ENCODE results near the gene KCNJ14. TPM values are rescaled to one million over a fixed set of nuclear protein-coding genes. Genes with fewer than 3 reads are reported as not detected.

KCNJ14 gene
- total and polyA plus RNA-seq, 2 experiments from 2014 or later: 0.48 to 0.97 TPM

GRCh38 chr19:48506138-48506733 is 50.9 kb downstream of the KCNJ14 start:
- peaks cover 4% of the 10 kb centered on the region for H3K27me3 ChIP-seq (replicated peaks; ENCODE audit: insufficient read depth)
- H3K9ac ChIP-seq: no peak overlapping the region
- no peak overlapping the region for H3K4me2 ChIP-seq (ENCODE audit: unreplicated experiment)
- no peaks in the 10 kb centered on the region for H3K9me3 ChIP-seq (ENCODE audit: low read depth)
- H3K79me2 ChIP-seq (ENCODE audit: insufficient read depth): no peaks in the 10 kb centered on the region
- H2AFZ ChIP-seq: no peak overlapping the region
- no peak for TF ChIP-seq EZH2 (IDR thresholded peaks at IDR 0.05; ENCODE audit: insufficient read depth, poor library complexity, severe bottlenecking)
- in situ Hi-C loops (cut with MboI): loop anchor here (5.0 kb wide), 1 partner anchor 76 kb away; no protein-coding TSS in a partner anchor
- no peaks in the 10 kb centered on the region for H3F3A ChIP-seq (ENCODE audit: insufficient read depth)
- peak; percentile 74 for DNase-seq
- H3K4me3 ChIP-seq: no peak overlapping the region
- H3K9me2 ChIP-seq (ENCODE audit: insufficient read depth): no peaks in the 10 kb centered on the region
- H4K20me1 ChIP-seq (ENCODE audit: insufficient read depth): no peaks in the 10 kb centered on the region
- 0 out of 2 replicates have a peak, but pooled peaks cover 3% of the 10 kb centered on the region for H3K4me1 ChIP-seq (ENCODE audit: insufficient read depth)
- H3K36me3 ChIP-seq (ENCODE audit: low read depth): no peaks in the 10 kb centered on the region
- H3K27ac ChIP-seq: no peak overlapping the region
- WGBS, 2 experiments (ENCODE audit: low coverage in 1 of 2, low lambda C conversion rate in 2 of 2, missing lambda C conversion rate in 2 of 2): 89 to 90% methylated on average over 5 of the region's 5 CpGs

- Histone ChIP-seq H3K9me3 (ENCODE audit: low read depth) (no peaks in the 10 kb centered on the region), H3K4me1 (ENCODE audit: insufficient read depth) (0 out of 2 replicates have a peak, but pooled peaks cover 3% of the 10 kb centered on the region), H3K36me3 (ENCODE audit: low read depth) (no peaks in the 10 kb centered on the region), H4K20me1 (ENCODE audit: insufficient read depth) (no peaks in the 10 kb centered on the region), H3K9ac (no peak overlapping the region), H2AFZ (no peak overlapping the region), H3K4me2 (ENCODE audit: unreplicated experiment) (no peak overlapping the region), H3K79me2 (ENCODE audit: insufficient read depth) (no peaks in the 10 kb centered on the region), H3F3A (ENCODE audit: insufficient read depth) (no peaks in the 10 kb centered on the region), H3K4me3 (no peak overlapping the region), H3K27me3 (replicated peaks; ENCODE audit: insufficient read depth) (peaks cover 9% of the 10 kb centered on the region; the same call in 1 of the 2 replicates), H3K27ac (no peak overlapping the region), H3K9me2 (ENCODE audit: insufficient read depth) (no peaks in the 10 kb centered on the region)
- TF ChIP-seq EZH2phosphoT487 (IDR thresholded peaks at IDR 0.05; ENCODE audit: insufficient read depth, low read depth) (no peak), EZH2 (IDR thresholded peaks at IDR 0.05; ENCODE audit: insufficient read depth, poor library complexity, severe bottlenecking) (no peak)
- no peak for DNase-seq
- WGBS, 2 experiments (ENCODE audit: low coverage in 1 of 2, low lambda C conversion rate in 2 of 2, missing lambda C conversion rate in 2 of 2): 78 to 81% methylated on average over 7 of the region's 7 CpGs
- in situ Hi-C loops (cut with MboI): loop anchor here (5.0 kb wide), 1 partner anchor 74 kb away; no protein-coding TSS in a partner anchor
These were observed 52.6 kb downstream of the KCNJ14 start for GRCh38 chr19:48507911-48508439.

GRCh38 chr19:48508729-48509411 is 53.5 kb downstream of the KCNJ14 start:
- Histone ChIP-seq H4K20me1 (ENCODE audit: insufficient read depth) (no peaks in the 10 kb centered on the region), H3K4me3 (no peak overlapping the region), H3K4me2 (ENCODE audit: unreplicated experiment) (no peak overlapping the region), H3K9me2 (ENCODE audit: insufficient read depth) (no peaks in the 10 kb centered on the region), H3K4me1 (ENCODE audit: insufficient read depth) (0 out of 2 replicates have a peak, but pooled peaks cover 3% of the 10 kb centered on the region), H3K9ac (no peak overlapping the region), H3F3A (ENCODE audit: insufficient read depth) (no peaks in the 10 kb centered on the region), H3K36me3 (ENCODE audit: low read depth) (no peaks in the 10 kb centered on the region), H3K9me3 (ENCODE audit: low read depth) (no peaks in the 10 kb centered on the region), H2AFZ (no peak overlapping the region), H3K27ac (no peak overlapping the region), H3K27me3 (replicated peaks; ENCODE audit: insufficient read depth) (peaks cover 12% of the 10 kb centered on the region; the same call in 1 of the 2 replicates), H3K79me2 (ENCODE audit: insufficient read depth) (no peaks in the 10 kb centered on the region)
- DNase-seq: no peak
- no peak for TF ChIP-seq EZH2 (IDR thresholded peaks at IDR 0.05; ENCODE audit: insufficient read depth, poor library complexity, severe bottlenecking)
- in situ Hi-C loops (cut with MboI): loop anchor here (5.0 kb wide), 1 partner anchor 73 kb away; no protein-coding TSS in a partner anchor
- WGBS, 2 experiments (ENCODE audit: low coverage in 1 of 2, low lambda C conversion rate in 2 of 2, missing lambda C conversion rate in 2 of 2): 80 to 86% methylated on average over 18 to 32 of the region's 32 CpGs

- 0 out of 2 replicates have a peak, but pooled peaks cover 3% of the 10 kb centered on the region for H3K4me1 ChIP-seq (ENCODE audit: insufficient read depth)
- H4K20me1 ChIP-seq (ENCODE audit: insufficient read depth): no peaks in the 10 kb centered on the region
- no peak overlapping the region for H3K4me3 ChIP-seq
- 82 to 83% methylated on average over 12 of the region's 12 CpGs for WGBS, 2 experiments (ENCODE audit: low coverage in 1 of 2, low lambda C conversion rate in 2 of 2, missing lambda C conversion rate in 2 of 2)
- no peak for DNase-seq
- H3K36me3 ChIP-seq (ENCODE audit: low read depth): no peaks in the 10 kb centered on the region
- H3K27ac ChIP-seq: no peak overlapping the region
- H3K4me2 ChIP-seq (ENCODE audit: unreplicated experiment): no peak overlapping the region
- H2AFZ ChIP-seq: no peak overlapping the region
- H3K79me2 ChIP-seq (ENCODE audit: insufficient read depth): no peaks in the 10 kb centered on the region
- no peaks in the 10 kb centered on the region for H3K9me3 ChIP-seq (ENCODE audit: low read depth)
- in situ Hi-C loops (cut with MboI): loop anchor here (5.0 kb wide), 1 partner anchor 73 kb away; no protein-coding TSS in a partner anchor
- H3K27me3 ChIP-seq (replicated peaks; ENCODE audit: insufficient read depth): peaks cover 12% of the 10 kb centered on the region; the same call in 1 of the 2 replicates
- no peak for TF ChIP-seq EZH2 (IDR thresholded peaks at IDR 0.05; ENCODE audit: insufficient read depth, poor library complexity, severe bottlenecking)
- TF ChIP-seq EZH2phosphoT487 (IDR thresholded peaks at IDR 0.05; ENCODE audit: insufficient read depth, low read depth): no peak
- no peaks in the 10 kb centered on the region for H3F3A ChIP-seq (ENCODE audit: insufficient read depth)
- H3K9me2 ChIP-seq (ENCODE audit: insufficient read depth): no peaks in the 10 kb centered on the region
- H3K9ac ChIP-seq: no peak overlapping the region
These were observed 54.3 kb downstream of the KCNJ14 start for GRCh38 chr19:48509467-48510194.
